Measurements from ENCODE around the gene NCAM1.

NCAM1 gene

GRCh38 chr11:112971827-112972226 is 10.6 kb downstream of the NCAM1 start:
- H3K36me3 ChIP-seq (replicated peaks; ENCODE audit: insufficient read depth, low read length): no peaks in the 10 kb centered on the region
- H4K20me1 ChIP-seq (ENCODE audit: insufficient read depth, low read length): no peaks in the 10 kb centered on the region
- peaks cover 13% of the 10 kb centered on the region for H3F3A ChIP-seq (ENCODE audit: insufficient read depth, low read length)
- H3K79me2 ChIP-seq (ENCODE audit: low read length): no peaks in the 10 kb centered on the region
- no peak for DNase-seq
- H3K9me2 ChIP-seq (replicated peaks; ENCODE audit: insufficient read depth, low read length): no peaks in the 10 kb centered on the region
- no peak overlapping the region for H2AFZ ChIP-seq (ENCODE audit: low read length)
- no peaks in the 10 kb centered on the region for H3K27me3 ChIP-seq (replicated peaks; ENCODE audit: insufficient read depth, low read length)
- TF ChIP-seq CTCF (IDR thresholded peaks at IDR 0.05; ENCODE audit: low read length): no peak
- no peak for TF ChIP-seq EZH2 (optimal IDR thresholded peaks at IDR 0.05; ENCODE audit: low read depth, low read length)
- TF ChIP-seq EZH2phosphoT487 (IDR thresholded peaks at IDR 0.05; ENCODE audit: low read length): no peak
- H3K4me2 ChIP-seq (ENCODE audit: low read depth, low read length): no peak overlapping the region
- H3K9me3 ChIP-seq (replicated peaks; ENCODE audit: insufficient read depth, low read length): no peaks in the 10 kb centered on the region
- H3K4me1 ChIP-seq (ENCODE audit: low read length): peaks cover 15% of the 10 kb centered on the region
- no peak overlapping the region for H3K4me3 ChIP-seq (ENCODE audit: low read length)
- H3K27ac ChIP-seq (ENCODE audit: low read length): no peak overlapping the region
- H3K9ac ChIP-seq (ENCODE audit: low read length): no peak overlapping the region

DNA sequence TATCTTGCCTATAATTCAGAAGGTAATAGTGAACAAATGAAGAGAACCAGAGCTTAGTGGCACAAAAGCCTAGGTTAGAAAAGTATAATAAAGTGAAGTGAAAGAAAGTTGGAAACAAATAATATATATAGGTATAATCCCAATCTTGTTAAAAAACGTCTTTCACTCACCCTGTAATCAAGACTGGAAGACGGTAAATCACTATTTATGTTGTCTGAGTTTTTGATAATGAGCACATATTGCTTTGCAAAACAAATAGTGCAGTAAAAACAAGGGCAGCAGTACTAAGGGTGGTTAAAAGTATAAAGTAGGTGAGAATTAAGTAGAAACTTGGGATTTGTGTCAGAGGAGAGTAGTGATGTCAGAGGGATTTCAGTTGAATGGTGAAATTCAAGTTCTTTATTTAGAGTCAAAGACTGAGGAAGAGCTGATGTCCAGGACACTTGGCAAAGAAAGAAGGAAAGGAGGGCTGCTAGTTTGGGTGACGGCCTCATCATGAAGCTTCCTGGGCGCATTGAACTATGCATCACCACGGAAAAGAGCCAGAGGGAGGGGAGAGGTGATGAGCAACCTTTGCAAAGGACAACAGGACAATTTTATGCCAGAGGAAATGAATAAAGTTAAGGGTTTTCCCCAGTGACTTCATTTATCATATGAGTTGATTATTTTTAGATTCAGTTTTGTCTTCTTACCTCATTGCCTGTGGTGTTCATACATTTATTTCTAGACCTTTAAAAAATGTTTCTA is 11.4 kb downstream of the NCAM1 start:
- DNase-seq: no peak
- no peaks in the 10 kb centered on the region for H3K27me3 ChIP-seq (replicated peaks; ENCODE audit: insufficient read depth, low read length)

GRCh38 chr11:112975051-112975450 is 13.8 kb downstream of the NCAM1 start:
- DNase-seq: no peak
- Histone ChIP-seq H3K9me3 (replicated peaks; ENCODE audit: insufficient read depth, low read length) (no peaks in the 10 kb centered on the region), H3K27ac (ENCODE audit: low read length) (no peak overlapping the region), H3K4me1 (ENCODE audit: low read length) (no peaks in the 10 kb centered on the region), H4K20me1 (ENCODE audit: insufficient read depth, low read length) (no peaks in the 10 kb centered on the region), H3F3A (ENCODE audit: insufficient read depth, low read length) (no peaks in the 10 kb centered on the region), H3K9ac (ENCODE audit: low read length) (no peak overlapping the region), H3K9me2 (replicated peaks; ENCODE audit: insufficient read depth, low read length) (no peaks in the 10 kb centered on the region), H3K4me3 (ENCODE audit: low read length) (no peak overlapping the region), H3K79me2 (ENCODE audit: low read length) (no peaks in the 10 kb centered on the region), H3K4me2 (ENCODE audit: low read depth, low read length) (no peak overlapping the region), H2AFZ (ENCODE audit: low read length) (no peak overlapping the region), H3K27me3 (replicated peaks; ENCODE audit: insufficient read depth, low read length) (no peaks in the 10 kb centered on the region), H3K36me3 (replicated peaks; ENCODE audit: insufficient read depth, low read length) (no peaks in the 10 kb centered on the region)
- TF ChIP-seq EZH2 (optimal IDR thresholded peaks at IDR 0.05; ENCODE audit: low read depth, low read length) (no peak), EZH2phosphoT487 (IDR thresholded peaks at IDR 0.05; ENCODE audit: low read length) (no peak)

More for the DNA sequence above, 11.4 kb downstream of the NCAM1 start:
- Histone ChIP-seq H3K9me3 (replicated peaks; ENCODE audit: insufficient read depth, low read length) (no peaks in the 10 kb centered on the region), H3K79me2 (ENCODE audit: low read length) (no peaks in the 10 kb centered on the region), H3K4me2 (ENCODE audit: low read depth, low read length) (no peak overlapping the region), H3K36me3 (replicated peaks; ENCODE audit: insufficient read depth, low read length) (no peaks in the 10 kb centered on the region), H3K27ac (ENCODE audit: low read length) (no peak overlapping the region), H3F3A (ENCODE audit: insufficient read depth, low read length) (peaks cover 13% of the 10 kb centered on the region), H3K9ac (ENCODE audit: low read length) (no peak overlapping the region), H3K4me3 (ENCODE audit: low read length) (no peak overlapping the region), H4K20me1 (ENCODE audit: insufficient read depth, low read length) (no peaks in the 10 kb centered on the region), H2AFZ (ENCODE audit: low read length) (no peak overlapping the region), H3K4me1 (ENCODE audit: low read length) (peaks cover 15% of the 10 kb centered on the region), H3K9me2 (replicated peaks; ENCODE audit: insufficient read depth, low read length) (no peaks in the 10 kb centered on the region)
- no peak for TF ChIP-seq CTCF (IDR thresholded peaks at IDR 0.05; ENCODE audit: low read length)
- no peak for TF ChIP-seq EZH2phosphoT487 (IDR thresholded peaks at IDR 0.05; ENCODE audit: low read length)
- TF ChIP-seq EZH2 (optimal IDR thresholded peaks at IDR 0.05; ENCODE audit: low read depth, low read length): no peak

DNA sequence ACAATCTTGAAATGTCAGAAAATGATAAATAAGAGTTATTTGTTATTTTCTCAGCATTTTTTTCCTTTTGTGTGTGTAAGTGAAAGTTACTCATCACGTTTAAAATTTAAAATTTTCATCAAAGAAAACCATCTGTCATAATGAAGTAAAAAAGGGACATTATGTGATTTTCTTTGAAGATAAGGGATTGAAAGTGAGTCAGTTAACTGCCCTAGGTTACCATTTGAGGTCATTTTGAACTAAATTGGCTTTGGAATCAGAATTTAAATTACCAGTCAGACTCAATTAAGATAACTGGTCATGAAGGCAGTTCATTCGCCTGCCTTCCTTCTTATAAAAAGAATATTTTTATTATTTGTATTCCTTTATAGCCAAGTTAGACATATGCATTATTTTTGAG is 14.3 kb downstream of the NCAM1 start:
- no peaks in the 10 kb centered on the region for H3K79me2 ChIP-seq (ENCODE audit: low read length)
- no peak overlapping the region for H3K4me3 ChIP-seq (ENCODE audit: low read length)
- no peak overlapping the region for H2AFZ ChIP-seq (ENCODE audit: low read length)
- no peak for TF ChIP-seq EZH2phosphoT487 (IDR thresholded peaks at IDR 0.05; ENCODE audit: low read length)
- no peak for TF ChIP-seq EZH2 (optimal IDR thresholded peaks at IDR 0.05; ENCODE audit: low read depth, low read length)
- TF ChIP-seq CTCF (IDR thresholded peaks at IDR 0.05; ENCODE audit: low read length): no peak
- H3K27me3 ChIP-seq (replicated peaks; ENCODE audit: insufficient read depth, low read length): no peaks in the 10 kb centered on the region
- no peaks in the 10 kb centered on the region for H3K9me2 ChIP-seq (replicated peaks; ENCODE audit: insufficient read depth, low read length)
- no peak overlapping the region for H3K4me2 ChIP-seq (ENCODE audit: low read depth, low read length)
- H4K20me1 ChIP-seq (ENCODE audit: insufficient read depth, low read length): no peaks in the 10 kb centered on the region
- H3K36me3 ChIP-seq (replicated peaks; ENCODE audit: insufficient read depth, low read length): no peaks in the 10 kb centered on the region
- no peak overlapping the region for H3K9ac ChIP-seq (ENCODE audit: low read length)
- no peak overlapping the region for H3K27ac ChIP-seq (ENCODE audit: low read length)
- H3F3A ChIP-seq (ENCODE audit: insufficient read depth, low read length): no peaks in the 10 kb centered on the region
- DNase-seq: no peak
- no peaks in the 10 kb centered on the region for H3K4me1 ChIP-seq (ENCODE audit: low read length)
- H3K9me3 ChIP-seq (replicated peaks; ENCODE audit: insufficient read depth, low read length): no peaks in the 10 kb centered on the region
